CD4-positive, alpha-beta memory T cell (primary cell): ENCODE measurements around the gene HBZ. TPM values are rescaled to one million over a fixed set of nuclear protein-coding genes. Genes with fewer than 3 reads are reported as not detected.
A peak's percentile ranks its signal among the peaks of the same experiment; 100 is the strongest.
"Not testable (repeated sequence)": the region's sequence is repeated elsewhere in the genome, so short reads cannot be mapped to it uniquely, and the experiment has no call there.

Experiments used
- CTCF ChIA-PET: fragments of 350-600 bp; sonication (Branson Sonifier 250); formaldehyde crosslinking; loops from one replicate; lab custom pipeline; 2021; ENCODE audit warnings: inconsistent platforms; ENCODE audit not compliant: partially characterized antibody; lab: Charles Lee
- POLR2A ChIA-PET: fragments of 350-600 bp; sonication (Branson Sonifier 250); formaldehyde crosslinking; loops from one replicate; lab custom pipeline; 2021; ENCODE audit not compliant: partially characterized antibody; lab: Charles Lee
- DNase-seq, 5 donors: peaks; one replicate each; pipeline versions ENCODE4 v3.0.0 to v3.0.0-alpha.2; 2020 to 2022; ENCODE audit warnings: mixed read lengths in 1 of 5
- H3K27ac ChIP-seq: one replicate; pipeline ENCODE4 v1.7.0; 2013; ENCODE audit warnings: low read depth, low read length
- H3K27me3 ChIP-seq: 2 replicates; pipeline ENCODE4 v1.7.0; 2013; ENCODE audit warnings: mild to moderate bottlenecking, low read length, moderate library complexity; ENCODE audit not compliant: insufficient read depth
- H3K36me3 ChIP-seq: 2 replicates; pipeline ENCODE4 v1.7.0; 2013; ENCODE audit warnings: mild to moderate bottlenecking, low read length, moderate library complexity; ENCODE audit not compliant: insufficient read depth
- H3K4me1 ChIP-seq: 2 replicates; pipeline ENCODE4 v1.7.0; 2013; ENCODE audit warnings: mild to moderate bottlenecking, low read length, moderate library complexity; ENCODE audit not compliant: insufficient read depth
- H3K4me3 ChIP-seq, 2 donors: one replicate each; pipeline ENCODE4 v1.7.0; 2013; ENCODE audit warnings: low read length in 2 of 2, mild to moderate bottlenecking in 1 of 2
- H3K9me3 ChIP-seq, 2 donors: one replicate each; pipeline ENCODE4 v1.7.0; 2013; ENCODE audit warnings: low read length in 2 of 2, control low read depth in 1 of 2; ENCODE audit not compliant: control insufficient read depth in 1 of 2
- H3K27ac Mint-ChIP-seq, 7 donors: one replicate each; pipeline ENCODE4 v1.8.0; 2020 to 2021; ENCODE audit warnings: mixed read lengths in 7 of 7, mild to moderate bottlenecking in 6 of 7, inconsistent platforms in 3 of 7, moderate library complexity in 3 of 7
- H3K27me3 Mint-ChIP-seq, 2 donors: one replicate each; pipeline ENCODE4 v1.8.0; 2020 to 2021; ENCODE audit warnings: mixed read lengths in 2 of 2
- H3K36me3 Mint-ChIP-seq, 2 donors: one replicate each; pipeline ENCODE4 v1.8.0; 2020 to 2021; ENCODE audit warnings: mixed read lengths in 2 of 2, inconsistent platforms in 1 of 2, mild to moderate bottlenecking in 1 of 2
- H3K4me1 Mint-ChIP-seq, 4 donors: one replicate each; pipeline ENCODE4 v1.8.0; 2020 to 2021; ENCODE audit warnings: mixed read lengths in 4 of 4, mild to moderate bottlenecking in 1 of 4
- H3K4me3 Mint-ChIP-seq, 8 donors: one replicate each; pipeline ENCODE4 v1.8.0; 2020 to 2021; ENCODE audit warnings: mixed read lengths in 8 of 8, mild to moderate bottlenecking in 7 of 8, moderate library complexity in 6 of 8, inconsistent platforms in 3 of 8
- H3K9me3 Mint-ChIP-seq, 8 donors: one replicate each; pipeline ENCODE4 v1.8.0; 2020 to 2021; ENCODE audit warnings: mixed read lengths in 8 of 8, mild to moderate bottlenecking in 5 of 8, inconsistent platforms in 3 of 8, moderate library complexity in 1 of 8
- intact Hi-C: fragments of 100-400 bp; cut with micrococcal nuclease; formaldehyde crosslinking; loops from one replicate; pipeline ENCODE4 v1.15.1; 2023
- polyA plus RNA-seq, 2 donors: library from polyadenylated mRNA; unstranded; fragments of 300-500 nt; fragmentation: Illumina TruSeq; gene quantifications; one replicate each; pipeline ENCODE4 v1.2.3, GENCODE V29; 2021
- total RNA-seq, 2 experiments: library from RNA; stranded (reverse); gene quantifications; one replicate each; pipeline ENCODE4 v1.2.3, GENCODE V29; 2021

The HBZ gene
- total and polyA plus RNA-seq, 4 experiments from 2014 or later = not detected

- ChIA-PET POLR2A (interaction anchor here (0.7 kb wide), 1 partner anchor 8 kb away, joined by 5 read pairs; no protein-coding TSS in a partner anchor), CTCF (no interaction called here)
- Histone ChIP-seq H3K27me3 (peaks cover 7% of the 10 kb centered on the region), H3K4me3 (no peak overlapping the region), H3K36me3 (no peaks in the 10 kb centered on the region), H3K4me1 (peaks cover 8% of the 10 kb centered on the region), H3K27ac (no peak overlapping the region), H3K9me3 (no peaks in the 10 kb centered on the region)
- no peak overlapping the region for H3K27ac Mint-ChIP-seq
- H3K4me1 Mint-ChIP-seq = peaks cover 3 to 8% (median 6%) of the 10 kb centered on the region in 4 donors
- intact Hi-C loops = no loop called here
- no peaks in the 10 kb centered on the region for H3K36me3 Mint-ChIP-seq
- peaks cover 0 to 1% (median 0%) of the 10 kb centered on the region in 8 donors for H3K9me3 Mint-ChIP-seq
- no peak for DNase-seq
- H3K27me3 Mint-ChIP-seq = peaks cover 25 to 32% of the 10 kb centered on the region in 2 donors
- no peak overlapping the region for H3K4me3 Mint-ChIP-seq
Measured at GRCh38 chr16:159136-159849, 6.8 kb downstream of the HBZ start.

DNA sequence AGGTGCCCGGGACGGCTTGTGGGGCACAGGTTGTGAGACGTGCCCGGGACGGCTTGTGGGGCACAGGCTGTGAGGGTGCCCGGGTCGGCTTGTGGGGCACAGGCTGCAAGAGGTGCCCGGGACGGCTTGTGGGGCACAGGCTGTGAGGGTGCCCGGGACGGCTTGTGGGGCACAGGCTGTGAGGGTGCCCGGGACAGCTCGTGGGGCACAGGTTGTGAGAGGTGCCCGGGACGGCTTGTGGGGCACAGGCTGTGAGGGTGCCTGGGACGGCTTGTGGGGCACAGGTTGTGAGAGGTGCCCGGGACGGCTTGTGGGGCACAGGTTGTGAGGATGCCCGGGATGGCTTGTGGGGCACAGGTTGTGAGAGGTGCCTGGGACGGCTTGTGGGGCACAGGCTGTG, 7.8 kb downstream of the HBZ start:
- H3K36me3 Mint-ChIP-seq, H3K4me3 ChIP-seq, H3K9me3 Mint-ChIP-seq, intact Hi-C loops, H3K9me3 ChIP-seq, CTCF ChIA-PET, H3K36me3 ChIP-seq, H3K4me1 ChIP-seq, H3K27ac Mint-ChIP-seq, H3K27ac ChIP-seq, H3K27me3 ChIP-seq, H3K4me3 Mint-ChIP-seq, H3K4me1 Mint-ChIP-seq, POLR2A ChIA-PET, DNase-seq: not testable (repeated sequence)
- H3K27me3 Mint-ChIP-seq = peaks cover 20 to 26% of the 10 kb centered on the region in 2 donors

- H3K27me3 Mint-ChIP-seq = peaks cover 21 to 26% of the 10 kb centered on the region in 2 donors
- H3K36me3 Mint-ChIP-seq = no peaks in the 10 kb centered on the region
- no peak overlapping the region for H3K27ac Mint-ChIP-seq
- Histone ChIP-seq H3K36me3 (no peaks in the 10 kb centered on the region), H3K9me3 (no peaks in the 10 kb centered on the region), H3K27me3 (peaks cover 5% of the 10 kb centered on the region), H3K4me3 (no peak overlapping the region), H3K4me1 (peaks cover 9% of the 10 kb centered on the region), H3K27ac (no peak overlapping the region)
- POLR2A ChIA-PET = no interaction called here
- peaks cover 0 to 1% (median 0%) of the 10 kb centered on the region in 8 donors for H3K9me3 Mint-ChIP-seq
- intact Hi-C loops = no loop called here
- no peak overlapping the region for H3K4me3 Mint-ChIP-seq
- H3K4me1 Mint-ChIP-seq = peaks cover 0 to 7% (median 3%) of the 10 kb centered on the region in 4 donors
- CTCF ChIA-PET = no interaction called here
- no peak for DNase-seq
Measured at GRCh38 chr16:160691-161190, 8.3 kb downstream of the HBZ start.

DNA sequence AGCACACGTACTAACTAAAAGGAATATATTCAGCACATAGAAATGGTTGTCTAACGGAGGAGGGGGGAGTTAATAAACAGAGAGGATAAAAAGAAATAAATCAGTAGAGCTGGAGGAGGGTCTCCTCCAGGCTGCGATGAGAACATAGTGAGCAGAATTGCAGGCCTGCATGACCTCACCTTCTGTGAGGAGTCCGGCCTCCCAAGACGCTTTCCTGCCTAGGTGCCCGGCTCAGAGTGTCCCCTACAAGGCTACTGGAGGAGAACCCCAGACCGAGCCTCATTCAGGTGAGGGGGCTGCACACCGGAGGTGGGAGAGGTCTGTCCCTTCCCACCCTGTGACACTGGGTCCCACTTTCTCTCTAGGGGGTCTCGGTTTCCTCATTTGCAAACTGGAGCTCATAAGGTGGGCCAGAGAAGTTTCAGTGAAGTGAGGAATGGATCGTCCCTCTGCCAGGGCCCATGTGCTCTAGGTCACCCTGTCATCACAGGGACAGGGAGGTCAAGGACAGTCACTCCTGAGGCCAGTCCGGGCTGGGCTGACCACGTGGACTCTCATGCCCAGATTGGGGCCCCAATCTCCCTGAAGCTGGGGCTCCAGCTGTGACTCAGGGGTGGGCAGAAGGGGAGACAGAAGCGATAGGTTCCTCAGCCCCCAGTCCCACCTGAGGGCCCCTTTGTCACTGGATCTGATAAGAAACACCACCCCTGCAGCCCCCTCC, 10.0 kb downstream of the HBZ start:
- no peak for DNase-seq
- no peaks in the 10 kb centered on the region for H3K36me3 Mint-ChIP-seq
- ChIA-PET POLR2A (no interaction called here), CTCF (no interaction called here)
- Histone ChIP-seq H3K36me3 (no peaks in the 10 kb centered on the region), H3K27ac (no peak overlapping the region), H3K9me3 (no peaks in the 10 kb centered on the region), H3K27me3 (peaks cover 15% of the 10 kb centered on the region), H3K4me3 (no peak overlapping the region), H3K4me1 (peaks cover 22% of the 10 kb centered on the region)
- intact Hi-C loops = no loop called here
- peaks cover 27 to 30% of the 10 kb centered on the region in 2 donors for H3K27me3 Mint-ChIP-seq
- no peak overlapping the region for H3K27ac Mint-ChIP-seq
- peaks cover 0 to 1% (median 0%) of the 10 kb centered on the region in 8 donors for H3K9me3 Mint-ChIP-seq
- H3K4me3 Mint-ChIP-seq = no peak overlapping the region
- H3K4me1 Mint-ChIP-seq = peaks cover 1 to 9% (median 4%) of the 10 kb centered on the region in 4 donors

DNA sequence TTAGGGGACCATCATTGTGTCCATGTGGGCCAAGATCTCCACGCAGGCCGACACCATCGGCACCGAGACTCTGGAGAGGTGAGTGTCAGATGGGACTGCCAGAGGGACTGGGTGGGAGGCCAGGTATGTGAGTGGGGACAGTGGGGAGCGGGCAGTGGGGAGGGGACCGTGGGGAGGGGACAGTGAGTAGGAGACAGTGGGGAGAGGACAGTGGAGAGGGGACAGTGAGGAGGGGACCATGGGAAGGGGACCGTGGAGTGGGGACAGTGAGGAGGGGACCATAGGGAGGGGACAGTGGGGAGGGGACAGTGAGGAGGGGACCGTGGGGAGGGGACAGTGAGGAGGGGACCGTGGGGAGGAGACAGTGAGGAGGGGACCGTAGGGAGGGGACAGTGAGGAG, 10.7 kb downstream of the HBZ start:
- H3K27me3 Mint-ChIP-seq = peaks cover 28 to 32% of the 10 kb centered on the region in 2 donors
- intact Hi-C loops, H3K36me3 ChIP-seq, H3K4me3 Mint-ChIP-seq, H3K27ac ChIP-seq, H3K4me3 ChIP-seq, H3K4me1 Mint-ChIP-seq, POLR2A ChIA-PET, H3K27ac Mint-ChIP-seq, DNase-seq, CTCF ChIA-PET, H3K9me3 ChIP-seq, H3K36me3 Mint-ChIP-seq, H3K9me3 Mint-ChIP-seq: not testable (repeated sequence)
- Histone ChIP-seq H3K4me1 (peaks cover 22% of the 10 kb centered on the region), H3K27me3 (peaks cover 22% of the 10 kb centered on the region)

DNA sequence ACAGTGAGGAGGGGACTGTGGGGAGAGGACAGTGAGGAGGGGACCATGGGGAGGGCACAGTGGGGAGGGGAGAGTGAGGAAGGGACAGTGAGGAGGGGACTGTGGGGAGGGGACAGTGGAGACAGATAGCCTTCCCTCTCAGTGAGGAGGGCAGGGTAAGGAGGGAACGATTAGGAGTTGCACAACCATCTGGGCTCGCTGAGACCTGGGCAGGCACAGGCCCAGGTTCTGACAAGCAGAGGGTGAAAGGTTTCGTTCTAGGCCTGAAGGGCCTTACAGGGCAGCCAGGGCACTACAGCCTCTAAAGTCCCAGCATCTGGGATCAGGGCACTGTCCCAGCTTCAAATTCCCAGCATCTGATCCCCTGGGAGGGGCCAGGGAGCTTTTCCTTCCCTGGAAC, 11.3 kb downstream of the HBZ start:
- CTCF ChIA-PET, H3K36me3 Mint-ChIP-seq, H3K36me3 ChIP-seq, H3K27ac ChIP-seq, H3K9me3 ChIP-seq, H3K27ac Mint-ChIP-seq, intact Hi-C loops, H3K4me3 ChIP-seq, POLR2A ChIA-PET, DNase-seq, H3K9me3 Mint-ChIP-seq: not testable (repeated sequence)
- Mint-ChIP-seq H3K4me3 (peak overlapping the region in 1 of 8 donors; percentile 51), H3K4me1 (peaks cover 1 to 13% (median 5%) of the 10 kb centered on the region in 4 donors), H3K27me3 (peaks cover 30 to 37% of the 10 kb centered on the region in 2 donors)
- peaks cover 28% of the 10 kb centered on the region for H3K27me3 ChIP-seq
- peaks cover 22% of the 10 kb centered on the region for H3K4me1 ChIP-seq

DNA sequence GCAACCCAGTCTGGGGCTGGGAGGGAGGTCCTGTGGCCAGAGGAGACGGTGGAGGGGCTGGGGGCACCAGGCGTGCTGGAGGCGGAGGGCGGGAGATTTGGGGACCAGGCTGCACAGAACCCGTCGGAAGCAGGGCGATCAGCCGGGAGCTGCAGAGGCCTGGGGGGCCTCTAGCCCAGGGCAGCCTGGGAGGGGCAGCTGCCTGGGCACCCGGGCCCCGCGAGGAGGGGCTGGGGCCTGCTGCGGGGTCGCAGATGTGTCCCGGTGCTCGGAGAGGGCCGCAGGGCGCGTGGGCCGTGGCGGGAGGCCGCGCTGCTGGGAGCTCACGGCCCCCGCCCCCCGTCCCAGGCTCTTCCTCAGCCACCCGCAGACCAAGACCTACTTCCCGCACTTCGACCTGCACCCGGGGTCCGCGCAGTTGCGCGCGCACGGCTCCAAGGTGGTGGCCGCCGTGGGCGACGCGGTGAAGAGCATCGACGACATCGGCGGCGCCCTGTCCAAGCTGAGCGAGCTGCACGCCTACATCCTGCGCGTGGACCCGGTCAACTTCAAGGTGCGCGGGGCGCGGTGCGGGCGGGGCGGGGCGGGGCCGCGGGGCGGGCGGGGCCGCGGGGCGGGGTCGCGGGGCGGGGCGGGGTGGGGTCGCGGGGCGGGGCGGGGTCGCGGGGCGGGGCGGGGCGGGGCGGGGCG, 11.8 kb downstream of the HBZ start:
- H3K27me3 Mint-ChIP-seq = peaks cover 31 to 37% of the 10 kb centered on the region in 2 donors

More for the DNA sequence above, 11.8 kb downstream of the HBZ start:
- H3K9me3 Mint-ChIP-seq, H3K36me3 ChIP-seq, POLR2A ChIA-PET, H3K27ac Mint-ChIP-seq, intact Hi-C loops, H3K9me3 ChIP-seq, H3K36me3 Mint-ChIP-seq, CTCF ChIA-PET, H3K4me3 Mint-ChIP-seq, H3K4me3 ChIP-seq, DNase-seq, H3K27ac ChIP-seq: not testable (repeated sequence)
- Histone ChIP-seq H3K27me3 (peaks cover 29% of the 10 kb centered on the region), H3K4me1 (peaks cover 22% of the 10 kb centered on the region)
- H3K4me1 Mint-ChIP-seq = peaks cover 1 to 15% (median 5%) of the 10 kb centered on the region in 4 donors
